ENCODE measurements around the gene NR1H2.

DNA sequence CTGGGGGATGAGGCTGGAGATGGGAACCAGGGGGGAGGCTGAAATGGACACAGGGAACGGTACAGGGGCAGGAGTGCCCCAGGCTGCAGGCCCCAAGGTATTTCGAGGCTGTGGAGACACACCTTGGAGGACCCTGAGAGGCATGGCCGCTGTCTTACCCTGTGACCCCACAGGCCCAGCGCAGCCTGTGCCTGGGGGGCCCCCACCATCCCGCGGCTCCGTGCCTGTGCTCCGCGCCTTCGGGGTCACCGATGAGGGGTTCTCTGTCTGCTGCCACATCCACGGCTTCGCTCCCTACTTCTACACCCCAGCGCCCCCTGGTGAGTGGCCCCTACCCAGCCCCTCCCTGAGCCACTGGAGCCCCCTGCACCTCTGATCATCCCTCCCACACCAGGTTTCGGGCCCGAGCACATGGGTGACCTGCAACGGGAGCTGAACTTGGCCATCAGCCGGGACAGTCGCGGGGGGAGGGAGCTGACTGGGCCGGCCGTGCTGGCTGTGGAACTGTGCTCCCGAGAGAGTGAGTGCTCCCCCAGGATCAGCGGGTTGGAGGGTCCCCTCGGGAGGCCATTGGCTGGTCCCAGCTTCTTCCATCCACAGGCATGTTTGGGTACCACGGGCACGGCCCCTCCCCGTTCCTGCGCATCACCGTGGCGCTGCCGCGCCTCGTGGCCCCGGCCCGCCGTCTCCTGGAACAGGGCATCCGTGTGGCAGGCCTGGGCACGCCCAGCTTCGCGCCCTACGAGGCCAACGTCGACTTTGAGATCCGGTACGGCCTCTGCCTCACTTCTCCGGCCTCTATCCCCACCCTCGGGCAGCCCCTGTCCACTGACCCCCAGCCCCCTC lies 25.6 kb downstream of the NR1H2 start:
- TF ChIP-seq, protein P1, sequence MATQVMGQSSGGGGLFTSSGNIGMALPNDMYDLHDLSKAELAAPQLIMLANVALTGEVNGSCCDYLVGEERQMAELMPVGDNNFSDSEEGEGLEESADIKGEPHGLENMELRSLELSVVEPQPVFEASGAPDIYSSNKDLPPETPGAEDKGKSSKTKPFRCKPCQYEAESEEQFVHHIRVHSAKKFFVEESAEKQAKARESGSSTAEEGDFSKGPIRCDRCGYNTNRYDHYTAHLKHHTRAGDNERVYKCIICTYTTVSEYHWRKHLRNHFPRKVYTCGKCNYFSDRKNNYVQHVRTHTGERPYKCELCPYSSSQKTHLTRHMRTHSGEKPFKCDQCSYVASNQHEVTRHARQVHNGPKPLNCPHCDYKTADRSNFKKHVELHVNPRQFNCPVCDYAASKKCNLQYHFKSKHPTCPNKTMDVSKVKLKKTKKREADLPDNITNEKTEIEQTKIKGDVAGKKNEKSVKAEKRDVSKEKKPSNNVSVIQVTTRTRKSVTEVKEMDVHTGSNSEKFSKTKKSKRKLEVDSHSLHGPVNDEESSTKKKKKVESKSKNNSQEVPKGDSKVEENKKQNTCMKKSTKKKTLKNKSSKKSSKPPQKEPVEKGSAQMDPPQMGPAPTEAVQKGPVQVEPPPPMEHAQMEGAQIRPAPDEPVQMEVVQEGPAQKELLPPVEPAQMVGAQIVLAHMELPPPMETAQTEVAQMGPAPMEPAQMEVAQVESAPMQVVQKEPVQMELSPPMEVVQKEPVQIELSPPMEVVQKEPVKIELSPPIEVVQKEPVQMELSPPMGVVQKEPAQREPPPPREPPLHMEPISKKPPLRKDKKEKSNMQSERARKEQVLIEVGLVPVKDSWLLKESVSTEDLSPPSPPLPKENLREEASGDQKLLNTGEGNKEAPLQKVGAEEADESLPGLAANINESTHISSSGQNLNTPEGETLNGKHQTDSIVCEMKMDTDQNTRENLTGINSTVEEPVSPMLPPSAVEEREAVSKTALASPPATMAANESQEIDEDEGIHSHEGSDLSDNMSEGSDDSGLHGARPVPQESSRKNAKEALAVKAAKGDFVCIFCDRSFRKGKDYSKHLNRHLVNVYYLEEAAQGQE (IDR thresholded peaks at IDR 0.05; ENCODE audit: insufficient read depth in 1 of 2, low read depth in 2 of 2, low read length in 2 of 2): no peak
- no peak for TF ChIP-seq POLR2AphosphoS5 (IDR thresholded peaks at IDR 0.05; ENCODE audit: low read depth, low read length)

Measured in PFSK-1 (cell line).